ENCODE measurements around the gene RSAD1.

RSAD1 gene

DNA sequence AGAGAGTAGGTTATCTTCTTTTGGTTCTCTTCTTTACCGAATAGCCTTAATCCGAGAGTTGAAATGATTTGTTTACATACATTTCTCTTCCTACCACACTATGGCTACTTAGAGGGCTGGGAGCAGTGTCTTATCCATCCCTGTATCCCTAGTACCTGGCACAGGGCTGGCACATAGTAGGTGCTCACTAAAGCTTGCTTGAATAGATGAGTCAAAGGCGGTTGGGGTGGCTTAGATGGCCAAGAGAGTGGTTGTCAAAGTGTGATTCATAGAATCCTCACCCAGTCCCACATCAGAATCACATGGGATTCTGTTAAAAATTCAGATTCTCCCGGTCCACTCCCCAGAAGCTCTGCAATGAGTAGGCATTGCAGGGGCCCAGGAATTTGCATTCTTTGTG is 21.0 kb upstream of the RSAD1 start:
- no peak for DNase-seq

DNA sequence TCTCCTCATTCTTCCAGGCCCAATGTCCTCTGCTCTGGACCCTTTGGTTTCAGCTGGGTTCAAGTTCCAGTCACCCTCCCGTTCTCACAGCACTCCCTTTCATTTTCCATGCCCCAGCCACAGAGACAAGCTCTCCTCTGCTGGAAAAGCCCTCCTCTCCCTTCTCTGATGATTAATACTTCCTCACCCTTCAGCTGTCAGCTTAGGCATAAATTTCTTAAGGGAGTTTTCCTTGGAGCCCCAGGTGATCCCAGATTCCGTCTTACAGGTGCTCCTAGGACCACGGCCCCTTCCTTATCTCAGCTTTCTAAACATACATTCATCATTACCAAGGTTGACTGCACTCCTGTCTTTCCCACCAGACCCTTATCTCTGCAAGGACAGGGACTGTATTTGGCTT is 20.4 kb upstream of the RSAD1 start:
- no peak for DNase-seq

DNA sequence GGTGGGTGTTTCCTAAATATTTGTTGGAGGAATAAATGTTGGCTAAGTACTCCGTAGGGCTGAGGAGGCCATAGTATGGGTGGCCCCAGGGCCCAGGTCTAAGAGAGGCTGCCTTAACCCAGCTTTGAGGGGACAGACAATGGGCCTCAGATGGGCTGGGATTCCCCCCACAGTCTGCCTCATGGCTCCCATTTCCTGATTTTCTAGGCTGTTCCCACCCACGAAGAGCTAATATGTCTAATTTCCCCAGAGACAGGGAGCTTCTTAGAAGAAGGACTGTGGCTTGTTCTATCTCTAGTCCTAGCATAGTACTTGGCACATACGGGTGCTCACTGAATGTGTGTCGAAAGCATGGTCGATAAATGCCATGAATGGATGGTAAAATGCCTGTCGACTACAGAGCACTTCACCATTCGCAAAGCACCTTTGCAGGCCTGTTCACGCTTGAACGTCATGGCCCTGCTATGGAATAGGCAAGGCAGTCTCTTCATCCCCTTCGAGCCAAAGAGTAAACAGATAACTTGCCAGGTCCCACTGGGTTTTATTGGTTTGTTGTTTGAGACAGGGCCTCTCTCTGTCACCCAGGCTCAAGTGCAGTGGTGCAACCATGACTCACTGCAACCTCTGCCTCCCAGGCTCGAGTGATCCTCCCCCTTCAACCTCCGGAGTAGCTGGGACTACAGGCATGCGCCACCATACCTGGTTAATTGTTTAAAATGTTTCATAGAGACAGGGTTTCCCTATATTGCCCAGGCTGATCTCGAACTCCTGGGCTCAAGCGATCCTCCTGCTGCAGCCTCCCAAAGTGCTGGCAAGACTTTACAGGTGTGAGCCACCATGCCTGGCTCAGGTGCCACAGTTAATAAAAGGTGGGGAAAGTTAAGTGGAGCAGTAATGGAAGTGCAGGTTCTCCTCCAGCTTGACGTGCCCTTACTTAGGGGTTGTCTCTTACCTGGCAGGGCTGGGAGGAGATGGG is 19.7 kb upstream of the RSAD1 start:
- no peak for DNase-seq

DNA sequence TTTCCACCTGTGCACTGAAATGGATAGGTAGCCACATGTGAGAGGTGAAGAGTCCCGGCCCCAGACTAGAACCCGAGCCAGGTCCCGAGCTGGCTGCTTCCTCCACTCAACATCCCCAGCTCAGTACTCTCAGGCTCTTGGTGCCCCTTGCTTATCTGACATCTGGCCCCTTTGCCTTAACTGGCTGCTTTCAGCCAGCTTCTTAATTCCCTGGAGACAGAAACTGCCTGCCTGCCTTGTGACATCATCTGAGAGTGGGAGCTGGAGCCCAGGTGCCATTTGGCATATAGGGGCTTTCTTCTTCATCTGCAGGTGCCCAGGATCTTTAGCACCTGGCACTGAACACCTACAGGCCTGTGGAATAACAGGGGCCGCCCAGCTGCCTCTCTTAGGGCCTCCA is 18.9 kb upstream of the RSAD1 start:
- DNase-seq, result no peak

DNA sequence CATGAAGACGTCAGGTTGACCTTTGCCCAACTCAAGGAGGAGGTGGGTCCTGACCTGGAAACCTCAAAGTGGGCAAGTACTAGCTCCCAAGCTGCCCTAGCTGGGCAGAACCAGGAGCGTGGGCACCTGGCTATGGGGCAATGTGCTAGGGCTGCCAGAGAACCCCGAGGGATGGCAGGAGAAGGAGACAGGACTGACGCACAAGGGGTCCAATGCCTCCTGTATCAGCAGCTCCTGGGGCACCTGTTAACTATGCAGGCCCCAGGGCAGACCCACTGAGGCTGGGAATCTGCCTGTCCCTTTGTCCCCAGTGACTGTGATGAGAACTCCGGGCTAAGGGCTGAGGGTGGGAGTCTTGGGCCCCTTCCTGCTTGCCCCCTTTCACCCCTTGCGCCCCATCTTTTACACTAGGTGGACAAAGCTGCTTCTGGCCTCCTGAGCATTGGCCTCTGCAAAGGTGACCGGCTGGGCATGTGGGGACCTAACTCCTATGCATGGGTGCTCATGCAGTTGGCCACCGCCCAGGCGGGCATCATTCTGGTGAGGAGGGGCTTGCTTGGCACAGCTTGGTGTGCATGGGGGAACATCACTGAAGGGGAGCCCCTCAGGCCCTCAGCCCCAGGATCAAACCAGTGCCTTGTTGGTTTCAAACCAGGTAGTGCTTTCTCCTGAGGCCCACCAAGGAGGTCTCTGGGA is 17.7 kb upstream of the RSAD1 start:
- no peak for DNase-seq

DNA sequence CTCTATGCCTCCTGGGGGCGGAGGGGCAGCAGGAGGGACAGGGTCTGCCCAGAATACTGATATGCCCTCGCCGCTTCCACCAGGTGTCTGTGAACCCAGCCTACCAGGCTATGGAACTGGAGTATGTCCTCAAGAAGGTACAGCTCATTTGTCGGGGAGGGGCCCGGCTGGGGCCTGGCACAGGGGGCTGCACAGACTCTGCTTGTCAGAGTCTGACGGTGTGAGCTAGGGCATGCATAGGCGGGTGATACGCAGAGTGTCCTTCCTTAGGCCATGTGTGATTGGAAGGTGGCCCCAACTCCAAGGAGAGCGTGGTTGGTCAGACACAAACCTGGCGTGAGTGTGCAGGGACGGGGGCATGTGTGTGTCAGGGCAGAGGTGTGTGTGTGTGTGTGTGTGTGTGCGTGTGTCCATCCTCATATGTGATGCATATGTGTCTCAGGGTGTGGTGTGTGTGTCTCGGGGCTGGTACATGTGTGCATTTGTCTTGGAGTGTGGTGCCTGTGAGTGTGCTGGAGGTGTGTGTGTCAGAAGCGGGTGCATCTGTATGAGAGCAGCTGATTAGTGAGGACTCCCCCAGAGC is 17.0 kb upstream of the RSAD1 start:
- no peak for DNase-seq

DNA sequence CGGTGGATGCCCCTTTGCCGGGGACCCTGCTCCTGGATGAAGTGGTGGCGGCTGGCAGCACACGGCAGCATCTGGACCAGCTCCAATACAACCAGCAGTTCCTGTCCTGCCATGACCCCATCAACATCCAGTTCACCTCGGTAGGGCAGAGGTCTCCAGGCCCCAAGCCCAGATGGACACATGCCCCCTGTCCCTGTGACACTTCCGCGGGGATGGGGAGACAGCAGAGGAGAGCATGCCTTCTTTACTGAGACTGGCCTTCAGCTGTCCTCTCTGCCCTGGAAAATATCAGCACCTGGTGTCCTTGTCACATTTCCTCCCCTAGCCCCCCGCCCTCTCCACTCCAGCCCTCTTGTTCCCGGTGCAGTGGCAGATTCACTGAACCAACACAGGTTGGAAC is 16.2 kb upstream of the RSAD1 start:
- no peak for DNase-seq

DNA sequence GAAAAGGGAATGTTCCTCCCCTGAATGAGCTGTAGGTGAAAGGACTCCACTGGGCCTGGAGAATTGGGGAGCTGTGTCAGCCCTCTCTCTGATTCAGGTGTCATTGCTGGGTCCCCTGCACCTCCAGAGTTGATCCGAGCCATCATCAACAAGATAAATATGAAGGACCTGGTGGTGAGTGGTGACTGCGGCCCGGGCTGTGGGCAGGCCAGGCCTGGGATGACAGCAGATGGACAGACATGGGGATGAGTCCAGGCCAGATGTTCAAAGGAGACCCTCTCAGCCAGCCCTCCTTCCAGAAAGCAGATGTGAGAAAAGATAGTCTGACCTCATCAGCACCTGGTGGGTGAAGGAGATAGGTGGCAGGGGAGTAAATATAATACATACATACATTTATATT is 14.5 kb upstream of the RSAD1 start:
- DNase-seq, result no peak

DNA sequence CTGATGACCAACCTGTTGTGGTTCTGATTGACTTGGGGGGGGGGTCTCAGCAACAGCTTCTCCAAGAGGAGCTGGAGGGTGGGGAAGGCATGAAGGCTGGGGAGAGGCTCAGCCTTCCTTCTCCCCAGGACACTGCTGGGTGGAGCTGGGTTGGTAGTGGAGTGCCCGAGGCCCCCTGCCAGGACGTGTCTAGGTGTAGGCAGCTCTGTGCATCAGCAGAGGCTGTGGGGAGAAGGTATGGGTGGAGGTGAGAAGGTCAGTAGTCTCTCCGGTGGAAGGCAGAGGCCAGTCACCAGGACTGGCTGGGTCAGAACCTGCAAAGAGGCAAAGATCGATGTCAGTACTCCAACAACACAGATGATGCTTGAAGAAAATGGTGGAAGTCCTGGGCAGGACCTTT is 13.9 kb upstream of the RSAD1 start:
- no peak for DNase-seq

DNA sequence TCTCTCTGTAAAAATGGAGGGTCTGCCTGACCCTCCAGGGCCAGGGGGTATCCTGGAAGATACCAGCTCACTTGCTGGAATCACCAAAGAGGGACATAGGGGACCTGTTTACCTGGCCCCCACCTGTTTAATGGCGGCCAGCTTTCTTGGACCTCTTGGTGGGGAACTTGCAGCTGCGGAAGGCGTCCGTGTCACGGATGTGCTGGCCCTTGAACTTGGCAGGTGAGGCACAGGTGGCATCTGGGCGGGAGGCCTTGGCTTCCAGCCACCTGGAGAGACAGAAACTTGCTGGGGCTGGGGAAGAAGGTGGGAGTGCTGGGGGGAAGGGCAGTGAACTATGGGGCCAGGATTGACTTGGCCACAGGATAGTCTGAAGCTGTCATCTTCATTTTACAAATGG is 13.5 kb upstream of the RSAD1 start:
- DNase-seq, result no peak

DNA sequence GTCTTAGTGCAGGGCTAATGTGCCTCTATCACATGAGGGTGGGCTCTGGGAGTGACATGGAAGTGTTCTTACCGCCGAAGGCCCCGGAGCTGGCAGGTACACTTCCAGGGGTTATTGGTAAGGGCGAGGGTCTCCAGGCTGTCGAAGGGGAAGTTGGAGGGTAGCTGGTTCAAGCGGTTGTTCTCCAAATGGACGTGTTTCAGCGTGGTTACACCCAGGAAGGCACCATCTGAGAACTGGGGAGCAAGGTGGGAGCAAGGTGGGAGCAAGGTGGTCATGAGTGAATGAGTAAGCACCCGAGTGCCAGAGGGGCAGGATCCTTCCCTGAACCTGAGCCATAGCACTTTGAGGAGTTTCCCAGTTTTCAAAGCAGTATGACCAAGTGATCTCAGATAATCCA is 13.0 kb upstream of the RSAD1 start:
- DNase-seq, result no peak

DNA sequence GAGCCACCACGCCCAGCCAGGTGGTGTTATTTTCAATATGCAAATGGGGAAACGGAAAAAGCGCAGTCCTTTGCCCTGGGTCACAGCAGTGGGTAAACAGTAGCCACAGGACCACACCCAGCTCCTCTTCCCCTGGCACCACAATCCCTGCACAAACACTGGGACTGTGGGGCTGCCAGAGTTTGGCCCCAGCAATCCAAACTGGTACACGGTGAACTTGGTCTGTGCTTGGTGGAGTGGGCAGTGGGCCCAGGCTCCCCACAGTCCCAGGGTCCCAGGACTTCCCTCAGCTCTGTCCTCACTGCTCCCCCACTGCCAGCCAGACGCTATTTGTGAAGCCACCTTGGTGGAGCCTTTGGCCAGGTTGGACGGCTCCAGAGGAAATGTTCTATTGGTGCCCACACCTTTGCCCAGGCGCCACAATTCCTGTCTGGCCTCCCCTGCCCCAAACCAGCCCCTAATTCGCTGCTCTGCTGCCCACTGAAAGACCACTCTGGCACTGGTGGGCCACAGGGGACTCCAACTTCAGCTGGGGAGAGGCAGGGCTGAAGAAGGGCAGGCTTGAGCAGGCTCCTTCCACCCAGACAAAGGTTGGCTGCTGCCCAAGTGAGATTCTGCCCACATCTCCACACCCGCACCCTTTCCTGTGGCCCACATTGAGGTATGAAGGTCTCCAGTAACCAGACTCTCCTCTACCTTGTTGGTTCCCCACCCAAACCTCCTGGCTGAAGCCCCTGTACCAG is 12.1 kb upstream of the RSAD1 start:
- DNase-seq, result no peak

DNA sequence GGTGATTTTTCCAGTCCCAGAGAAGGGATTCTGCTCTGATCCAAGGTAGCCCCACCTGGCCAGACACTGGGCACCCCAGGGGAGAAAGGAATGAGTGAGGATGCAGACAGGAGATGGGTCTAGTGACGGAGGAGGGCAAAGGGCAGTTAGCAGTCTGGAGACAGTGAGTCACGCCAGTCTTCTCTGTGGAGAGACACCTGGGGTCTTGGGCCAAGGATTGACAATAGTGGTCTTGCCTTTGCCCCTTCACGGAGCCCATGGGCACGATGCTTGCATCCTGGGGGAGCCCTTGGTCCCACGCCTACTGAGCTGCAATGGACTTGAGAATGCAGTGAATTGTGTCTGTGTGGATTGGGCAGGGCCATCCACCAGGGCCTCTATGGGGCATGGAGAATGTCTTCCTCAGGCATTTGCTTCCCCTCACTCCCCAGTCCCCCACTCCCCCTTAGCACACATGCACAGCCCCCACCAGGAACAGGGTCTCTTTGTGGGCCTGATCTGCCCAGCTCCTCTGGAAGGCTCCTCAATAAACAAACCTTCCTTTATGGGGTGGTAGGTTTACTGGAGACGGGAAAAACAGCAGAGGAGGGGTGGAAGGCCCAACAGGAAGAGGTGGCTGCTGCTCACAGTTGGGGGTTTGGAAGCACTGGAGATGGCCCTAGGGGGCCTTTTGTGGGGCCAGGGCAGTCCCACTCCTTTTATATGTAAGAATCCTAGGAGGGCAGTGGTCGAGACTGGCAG is 11.4 kb upstream of the RSAD1 start:
- no peak for DNase-seq

DNA sequence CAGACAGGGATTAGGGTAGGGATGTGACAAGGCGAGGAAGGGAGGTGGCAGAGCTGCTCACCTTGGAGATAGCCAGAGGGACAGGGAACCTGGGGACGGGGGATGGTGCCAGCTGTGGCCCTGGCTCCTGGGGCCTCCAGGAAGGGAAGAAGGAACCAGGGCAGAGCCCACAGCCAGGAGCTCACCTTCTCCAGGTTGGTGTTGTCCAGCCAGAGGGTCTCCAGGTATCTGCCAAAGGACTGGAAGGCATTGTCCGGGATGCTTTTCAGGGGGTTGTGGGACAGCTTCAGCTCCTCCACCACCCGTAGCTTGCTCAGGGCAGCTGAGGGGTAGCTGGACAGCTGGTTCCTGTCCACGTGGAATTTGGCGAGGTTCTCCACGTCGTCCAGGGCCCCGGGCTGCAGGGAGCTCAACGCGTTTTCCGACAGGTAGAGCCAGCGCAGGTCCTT is 10.8 kb upstream of the RSAD1 start:
- no peak for DNase-seq

DNA sequence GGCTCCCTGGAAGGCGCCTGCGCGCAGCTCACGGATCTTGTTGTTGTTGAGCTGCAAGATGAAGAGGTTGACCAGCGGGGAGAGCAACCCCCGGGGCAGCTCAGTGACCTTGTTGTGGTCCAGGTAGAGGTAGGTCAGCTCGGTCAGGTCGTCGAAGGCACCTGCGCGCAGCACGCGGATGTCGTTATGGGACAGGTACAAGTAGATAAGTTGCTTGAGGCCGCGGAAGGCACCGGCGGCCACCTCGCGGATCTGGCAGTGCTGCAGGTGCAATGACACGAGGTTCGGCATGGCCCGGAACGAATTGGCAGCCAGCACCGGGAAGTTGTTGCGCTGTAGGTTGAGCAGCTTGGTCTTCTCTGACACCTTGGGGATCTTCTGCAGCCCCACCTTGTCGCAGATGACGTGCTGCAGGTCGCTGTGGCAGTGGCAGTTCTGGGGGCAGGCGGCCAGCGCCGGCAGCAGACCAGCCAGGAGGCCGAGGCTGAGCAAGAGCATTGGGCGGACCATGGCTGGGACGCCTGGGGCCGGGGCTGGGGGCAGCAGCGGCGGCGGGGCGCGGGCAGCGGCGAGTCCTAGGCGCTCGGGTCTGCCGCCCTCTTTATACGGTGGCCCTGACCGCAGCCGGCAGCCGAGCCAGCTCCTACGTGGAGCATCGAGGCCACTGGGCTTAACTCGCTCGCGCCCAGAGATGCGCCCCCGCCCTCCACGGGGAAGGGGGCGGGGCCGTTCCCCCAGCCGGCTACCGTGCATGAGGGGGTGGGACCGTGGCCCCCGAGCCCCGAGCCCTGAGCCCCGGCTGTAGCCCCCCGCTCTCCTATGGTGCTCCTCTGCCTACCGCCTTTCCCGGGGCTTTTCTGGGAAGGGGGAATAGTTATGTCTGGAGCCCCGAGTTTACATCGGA is 10.1 kb upstream of the RSAD1 start, which contains the start of gene CHAD:
Gene CHAD, minus strand, starts transcription at position 577 of the 904 bp plus-strand sequence. Its CDS starts 67 bp downstream, at position 510.
- DNase-seq, result peak in 1 of 56 donors; percentile 14

DNA sequence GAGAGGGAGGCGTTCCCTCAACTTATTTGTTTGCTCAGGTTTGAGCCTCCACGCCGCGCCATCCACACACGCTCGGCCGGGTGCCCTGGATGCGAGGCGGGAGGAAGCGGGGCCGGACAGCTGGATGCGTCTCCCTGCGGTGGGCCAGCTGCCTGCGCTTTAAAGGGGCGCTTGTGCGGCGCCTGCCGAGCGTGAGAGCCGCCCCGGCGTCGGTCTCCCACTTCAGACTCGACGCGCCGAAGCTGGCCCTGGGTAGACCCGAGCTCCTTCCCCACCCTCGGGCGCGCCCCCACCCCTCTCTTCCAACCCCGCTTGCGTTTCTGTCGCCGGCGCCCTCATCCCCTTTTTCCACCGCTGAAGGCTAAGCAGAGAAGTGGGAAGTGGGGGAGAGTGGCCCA is 9.5 kb upstream of the RSAD1 start:
- no peak for DNase-seq

DNA sequence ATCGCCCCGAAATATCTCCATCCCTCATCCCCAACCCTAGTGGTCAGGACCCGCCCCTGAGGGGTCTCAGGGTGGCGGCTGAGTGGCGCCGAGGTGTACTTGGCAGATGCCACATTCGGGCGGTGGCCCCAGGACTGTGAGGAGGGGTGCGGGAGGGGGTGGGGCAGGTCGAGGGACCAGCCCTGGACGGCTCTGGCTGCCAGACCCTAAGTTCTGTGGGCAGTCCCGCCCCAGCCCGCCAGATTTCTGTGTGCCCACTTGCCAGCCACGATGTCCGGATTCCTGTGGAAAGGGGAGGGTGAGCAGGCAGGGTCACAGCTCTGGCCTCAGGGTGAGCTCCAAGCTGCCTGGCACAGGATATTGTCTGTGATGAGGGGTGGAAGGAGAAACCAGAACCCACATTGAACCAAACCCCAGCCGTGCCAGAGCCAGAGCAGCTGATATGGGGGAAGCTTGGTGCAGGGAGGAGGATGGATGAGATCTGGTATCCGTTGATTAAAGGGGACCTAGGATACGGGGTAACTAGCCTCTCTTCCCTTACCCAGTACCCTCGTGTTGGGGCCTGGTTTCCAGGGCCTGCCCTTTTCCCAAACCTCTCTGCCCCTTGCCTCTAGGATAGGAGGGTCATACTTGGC is 8.9 kb upstream of the RSAD1 start:
- DNase-seq, result no peak

DNA sequence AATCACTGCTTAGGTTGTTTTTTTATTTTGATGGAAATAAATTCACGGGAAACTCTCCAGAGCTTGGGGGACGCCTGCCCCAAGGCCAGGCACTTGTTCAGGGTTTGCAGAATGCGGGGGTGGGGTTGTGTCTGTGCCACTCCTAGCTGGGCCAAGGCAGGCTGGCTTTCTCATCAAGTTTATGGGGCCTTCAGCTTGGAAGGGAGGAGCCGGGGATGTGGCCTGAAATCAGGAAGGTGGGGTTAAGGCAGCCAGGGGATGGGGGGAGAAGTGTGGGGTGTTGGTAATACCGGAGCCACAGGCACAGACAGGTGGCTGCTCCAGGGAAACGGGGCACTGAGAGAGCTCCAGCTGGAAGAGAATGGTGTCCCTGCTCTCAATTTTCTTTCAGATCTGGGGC is 8.2 kb upstream of the RSAD1 start:
- DNase-seq, result no peak

Measured in amygdala (tissue), 56 donors.